Thyroid gland (tissue), 4 donors: Measurements from ENCODE around the gene URB1.

Experiments
- POLR2A ChIP-seq, 2 donors: fragments of 450-650 bp; IDR thresholded peaks; one replicate each; pipeline ENCODE4 v1.6.1; 2017; ENCODE audit warnings: antibody characterized with exemption in 2 of 2, mild to moderate bottlenecking in 2 of 2, moderate library complexity in 1 of 2
- TF ChIP-seq, protein P1 (sequence below), 6 experiments: fragments of 200-600 bp in 3 of 6; fragments of 450-650 bp in 3 of 6; sonication (generic) in 3 of 6; IDR thresholded peaks; one replicate each; pipeline ENCODE4 v1.5.1; 2016 to 2019; ENCODE audit warnings: antibody characterized with exemption in 6 of 6, mild to moderate bottlenecking in 2 of 6, inconsistent platforms in 1 of 6, moderate library complexity in 1 of 6

DNA sequence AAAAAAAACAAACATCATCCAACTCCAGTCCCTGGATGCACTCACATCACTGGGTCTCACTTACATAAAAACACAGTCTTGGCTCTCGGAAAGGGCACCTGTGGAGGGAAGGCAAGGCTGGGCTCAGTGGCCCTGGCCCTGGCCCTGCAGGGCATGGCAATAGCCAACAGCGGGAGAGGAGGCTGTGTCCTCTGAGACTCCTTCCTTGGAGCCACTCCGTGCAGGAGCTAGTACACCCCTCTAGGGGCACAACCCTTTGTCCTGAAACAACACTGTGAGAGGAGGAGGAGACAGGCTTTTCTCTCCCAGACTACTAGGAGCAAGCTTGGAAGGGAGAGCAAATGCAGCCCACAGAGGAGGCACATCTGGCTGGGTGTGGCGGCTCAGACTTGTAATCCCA is 28.0 kb downstream of the URB1 start:
- no peak for TF ChIP-seq POLR2A (IDR thresholded peaks at IDR 0.05)
- TF ChIP-seq, protein P1, sequence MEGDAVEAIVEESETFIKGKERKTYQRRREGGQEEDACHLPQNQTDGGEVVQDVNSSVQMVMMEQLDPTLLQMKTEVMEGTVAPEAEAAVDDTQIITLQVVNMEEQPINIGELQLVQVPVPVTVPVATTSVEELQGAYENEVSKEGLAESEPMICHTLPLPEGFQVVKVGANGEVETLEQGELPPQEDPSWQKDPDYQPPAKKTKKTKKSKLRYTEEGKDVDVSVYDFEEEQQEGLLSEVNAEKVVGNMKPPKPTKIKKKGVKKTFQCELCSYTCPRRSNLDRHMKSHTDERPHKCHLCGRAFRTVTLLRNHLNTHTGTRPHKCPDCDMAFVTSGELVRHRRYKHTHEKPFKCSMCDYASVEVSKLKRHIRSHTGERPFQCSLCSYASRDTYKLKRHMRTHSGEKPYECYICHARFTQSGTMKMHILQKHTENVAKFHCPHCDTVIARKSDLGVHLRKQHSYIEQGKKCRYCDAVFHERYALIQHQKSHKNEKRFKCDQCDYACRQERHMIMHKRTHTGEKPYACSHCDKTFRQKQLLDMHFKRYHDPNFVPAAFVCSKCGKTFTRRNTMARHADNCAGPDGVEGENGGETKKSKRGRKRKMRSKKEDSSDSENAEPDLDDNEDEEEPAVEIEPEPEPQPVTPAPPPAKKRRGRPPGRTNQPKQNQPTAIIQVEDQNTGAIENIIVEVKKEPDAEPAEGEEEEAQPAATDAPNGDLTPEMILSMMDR (IDR thresholded peaks at IDR 0.05) = no peak
